Kidney epithelial cell (primary cell): ENCODE measurements around the gene CEP112. TPM values are rescaled to one million over a fixed set of nuclear protein-coding genes. Genes with fewer than 3 reads are reported as not detected.
"Not testable (repeated sequence)": the region's sequence is repeated elsewhere in the genome, so short reads cannot be mapped to it uniquely, and the experiment has no call there.

Experiments used
- DNase-seq: peaks from one replicate; pipeline ENCODE4 v3.0.0-alpha.2; 2010; ENCODE audit warnings: low read depth
- H3K27me3 ChIP-seq: 2 replicates; pipeline ENCODE4 v1.6.0; 2011; ENCODE audit warnings: low read length; ENCODE audit not compliant: control insufficient read depth, insufficient read depth
- H3K36me3 ChIP-seq: 2 replicates; pipeline ENCODE4 v1.5.1; 2011; ENCODE audit warnings: low read length; ENCODE audit not compliant: control insufficient read depth, insufficient read depth
- H3K4me3 ChIP-seq: 2 replicates; pipeline ENCODE4 v1.5.1; 2011; ENCODE audit warnings: low read depth, mild to moderate bottlenecking, control low read depth, low read length
- CTCF ChIP-seq: IDR thresholded peaks from 2 replicates; pipeline ENCODE4 v1.5.1; 2011; ENCODE audit warnings: mild to moderate bottlenecking, moderate library complexity, low read length, control low read depth, inconsistent platforms; ENCODE audit not compliant: insufficient read depth, poor library complexity, severe bottlenecking
- total RNA-seq: library from RNA; depleted of rRNA; stranded (reverse); fragments of >200 nt; gene quantifications from 2 replicates; pipeline ENCODE4 v1.2.3, GENCODE V29; 2015

The CEP112 gene
- total RNA-seq, 1 donor from 2014 or later: 6.5 TPM

- no peak for DNase-seq
- H3K4me3 ChIP-seq: no peak overlapping the region
- H3K27me3 ChIP-seq: no peaks in the 10 kb centered on the region
- TF ChIP-seq CTCF: no peak
- no peaks in the 10 kb centered on the region for H3K36me3 ChIP-seq
Observed at GRCh38 chr17:65819810-65820209, 372.1 kb downstream of the CEP112 start.

GRCh38 chr17:65817951-65818350, 374.0 kb downstream of the CEP112 start:
- H3K36me3 ChIP-seq: no peaks in the 10 kb centered on the region
- no peak overlapping the region for H3K4me3 ChIP-seq
- DNase-seq: no peak
- no peaks in the 10 kb centered on the region for H3K27me3 ChIP-seq
- no peak for TF ChIP-seq CTCF

GRCh38 chr17:65814418-65814817, 377.5 kb downstream of the CEP112 start:
- no peak for DNase-seq
- no peak for TF ChIP-seq CTCF
- H3K36me3 ChIP-seq: no peaks in the 10 kb centered on the region
- no peak overlapping the region for H3K4me3 ChIP-seq
- no peaks in the 10 kb centered on the region for H3K27me3 ChIP-seq

- no peak for TF ChIP-seq CTCF
- DNase-seq: no peak
- Histone ChIP-seq H3K27me3 (no peaks in the 10 kb centered on the region), H3K4me3 (no peak overlapping the region), H3K36me3 (no peaks in the 10 kb centered on the region)
Observed at GRCh38 chr17:65813306-65813705, 378.6 kb downstream of the CEP112 start.

- no peak for DNase-seq
- H3K4me3 ChIP-seq: no peak overlapping the region
- H3K27me3 ChIP-seq: no peaks in the 10 kb centered on the region
- no peak for TF ChIP-seq CTCF
- no peaks in the 10 kb centered on the region for H3K36me3 ChIP-seq
Observed at GRCh38 chr17:65811043-65811442, 380.9 kb downstream of the CEP112 start.

- Histone ChIP-seq H3K27me3 (no peaks in the 10 kb centered on the region), H3K36me3 (no peaks in the 10 kb centered on the region), H3K4me3 (no peak overlapping the region)
- no peak for TF ChIP-seq CTCF
- no peak for DNase-seq
Observed at GRCh38 chr17:65809366-65809765, 382.6 kb downstream of the CEP112 start.

GRCh38 chr17:65808566-65808965, 383.4 kb downstream of the CEP112 start:
- H3K36me3 ChIP-seq, H3K4me3 ChIP-seq, DNase-seq, H3K27me3 ChIP-seq: not testable (repeated sequence)
